ENCODE results near the gene DLG1. TPM values are rescaled to one million over a fixed set of nuclear protein-coding genes. Genes with fewer than 3 reads are reported as not detected.
A peak's percentile ranks its signal among the peaks of the same experiment; 100 is the strongest.

Gene DLG1
- total RNA-seq, 1 experiment from 2014 or later: 75.1 TPM

DNA sequence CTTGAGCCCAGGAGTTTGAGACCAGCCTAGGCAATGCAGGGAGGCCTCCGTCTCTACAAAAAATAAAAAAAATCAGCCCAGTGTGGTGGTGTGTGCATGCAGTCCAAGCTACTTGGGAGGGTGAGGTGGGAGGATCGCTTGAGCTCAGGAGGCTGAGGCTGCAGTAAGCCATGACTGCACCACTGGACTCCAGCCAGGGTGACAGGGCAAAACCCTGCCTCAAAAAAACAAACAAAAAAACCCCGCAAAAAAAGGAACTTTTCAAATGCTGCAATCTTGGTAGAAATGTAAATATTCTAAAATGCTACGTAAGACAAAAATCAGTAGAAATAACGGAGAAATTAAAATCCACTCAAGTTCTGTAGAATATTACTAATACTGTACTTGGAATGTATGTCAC lies 160.7 kb downstream of the DLG1 start:
- no peak overlapping the region for H3K27ac ChIP-seq
- no peak overlapping the region for H3K4me3 ChIP-seq
- no peaks in the 10 kb centered on the region for H3K27me3 ChIP-seq
- no peaks in the 10 kb centered on the region; the same call in 1 of the 2 replicates for H3K9me3 ChIP-seq (replicated peaks)
- no peaks in the 10 kb centered on the region for H3K4me1 ChIP-seq
- H3K36me3 ChIP-seq: peaks cover 60% of the 10 kb centered on the region
- no peak for DNase-seq

DNA sequence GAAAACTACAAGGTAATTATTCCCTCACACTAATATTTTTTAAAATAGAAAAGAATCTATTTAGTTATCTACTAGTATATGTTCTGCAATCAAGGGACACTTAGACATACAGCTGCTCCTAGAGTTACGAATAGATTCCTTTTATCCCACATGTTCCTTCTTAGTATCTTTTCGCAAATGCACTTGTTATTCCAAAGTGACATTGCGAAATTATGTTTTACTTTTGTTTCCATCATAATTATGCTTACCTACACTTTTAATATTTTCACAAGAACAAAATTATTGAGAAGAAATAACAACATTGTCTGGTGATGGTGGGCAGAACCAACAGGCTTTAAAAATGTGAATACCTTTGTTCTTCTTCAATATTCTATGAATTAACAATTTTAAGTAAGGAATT lies 161.7 kb downstream of the DLG1 start:
- Histone ChIP-seq H3K4me3 (no peak overlapping the region), H3K4me1 (no peaks in the 10 kb centered on the region), H3K9me3 (replicated peaks) (no peaks in the 10 kb centered on the region; the same call in 1 of the 2 replicates), H3K27me3 (no peaks in the 10 kb centered on the region), H3K36me3 (peaks cover 60% of the 10 kb centered on the region), H3K27ac (no peak overlapping the region)
- DNase-seq: no peak

DNA sequence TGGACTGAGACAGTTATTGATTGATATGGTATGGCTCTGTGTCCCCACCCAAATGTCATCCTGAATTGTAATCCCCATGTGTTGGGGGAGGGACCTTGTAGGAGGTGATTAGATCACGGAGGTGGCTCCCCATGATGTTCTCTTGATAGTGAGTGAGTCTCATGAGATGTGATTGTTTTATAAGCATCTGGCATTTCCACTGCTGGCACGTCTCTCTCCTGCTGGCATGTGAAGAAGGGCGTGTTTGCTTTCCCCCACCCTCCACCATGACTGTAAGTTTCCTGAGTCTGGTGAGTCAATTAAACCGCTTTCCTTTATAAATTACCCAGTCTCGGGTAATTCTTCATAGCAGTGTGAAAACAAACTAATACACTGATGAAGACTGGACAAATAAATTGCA lies 163.2 kb downstream of the DLG1 start:
- Histone ChIP-seq H3K27me3 (no peaks in the 10 kb centered on the region), H3K9me3 (replicated peaks) (no peaks in the 10 kb centered on the region; the same call in 1 of the 2 replicates), H3K4me1 (no peaks in the 10 kb centered on the region), H3K36me3 (peaks cover 62% of the 10 kb centered on the region), H3K27ac (no peak overlapping the region), H3K4me3 (no peak overlapping the region)
- DNase-seq: no peak

DNA sequence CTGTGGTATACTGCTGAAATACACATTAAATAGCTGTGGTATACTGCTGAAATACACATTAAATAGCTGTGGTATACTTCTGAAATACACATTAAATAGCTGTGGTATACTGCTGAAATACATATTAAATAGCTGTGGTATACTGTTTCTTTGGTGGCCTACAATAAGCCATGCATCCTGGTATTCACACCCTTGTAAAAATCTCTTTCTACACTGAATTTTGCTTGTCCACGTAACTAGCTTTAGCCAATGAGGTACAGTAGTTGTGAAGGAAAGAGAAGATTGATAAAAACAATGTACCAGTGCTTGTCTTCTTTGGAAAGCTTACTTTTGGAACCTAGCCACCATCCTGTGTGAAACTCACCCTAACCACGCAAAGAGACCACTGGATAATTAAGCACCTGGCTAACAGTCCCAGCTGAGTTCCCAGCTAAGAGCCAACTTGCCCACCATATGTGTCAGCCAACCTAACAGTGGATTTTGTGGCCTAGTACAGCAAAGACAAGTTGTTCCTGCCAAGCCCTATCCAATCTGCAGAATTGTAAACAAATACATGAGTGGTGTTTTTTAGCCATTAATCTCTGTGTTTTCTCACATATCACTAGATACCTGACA lies 165.4 kb downstream of the DLG1 start:
- Histone ChIP-seq H3K4me1 (no peaks in the 10 kb centered on the region), H3K4me3 (no peak overlapping the region), H3K27ac (no peak overlapping the region), H3K36me3 (peaks cover 48% of the 10 kb centered on the region), H3K27me3 (no peaks in the 10 kb centered on the region), H3K9me3 (replicated peaks) (no peaks in the 10 kb centered on the region; the same call in 1 of the 2 replicates)
- peak in 1 of 2 experiments; percentile 5 for DNase-seq

DNA sequence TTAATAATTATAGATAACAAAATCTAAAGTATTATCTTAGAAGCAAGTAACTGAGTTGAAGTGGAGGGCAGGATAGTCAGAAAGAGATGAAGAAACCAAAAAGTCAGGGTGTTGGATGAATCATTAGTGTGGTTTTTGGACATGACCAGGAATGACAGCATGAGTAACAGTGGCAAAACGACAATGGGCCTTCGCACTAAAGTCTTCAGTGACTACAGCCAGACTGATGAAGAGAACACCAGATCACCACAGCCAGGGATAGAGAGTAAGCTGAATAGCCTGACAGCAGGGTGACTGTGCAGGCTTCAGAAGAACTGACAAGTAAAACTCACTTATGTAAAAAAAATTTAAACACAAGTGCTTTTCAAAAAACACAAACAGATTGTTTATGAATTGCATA lies 172.8 kb downstream of the DLG1 start:
- no peaks in the 10 kb centered on the region for H3K27me3 ChIP-seq
- H3K4me3 ChIP-seq: no peak overlapping the region
- H3K9me3 ChIP-seq (replicated peaks): no peaks in the 10 kb centered on the region
- H3K27ac ChIP-seq: no peak overlapping the region
- DNase-seq: no peak
- H3K4me1 ChIP-seq: no peaks in the 10 kb centered on the region
- peaks cover 17% of the 10 kb centered on the region; the same call in 1 of the 2 replicates for H3K36me3 ChIP-seq

DNA sequence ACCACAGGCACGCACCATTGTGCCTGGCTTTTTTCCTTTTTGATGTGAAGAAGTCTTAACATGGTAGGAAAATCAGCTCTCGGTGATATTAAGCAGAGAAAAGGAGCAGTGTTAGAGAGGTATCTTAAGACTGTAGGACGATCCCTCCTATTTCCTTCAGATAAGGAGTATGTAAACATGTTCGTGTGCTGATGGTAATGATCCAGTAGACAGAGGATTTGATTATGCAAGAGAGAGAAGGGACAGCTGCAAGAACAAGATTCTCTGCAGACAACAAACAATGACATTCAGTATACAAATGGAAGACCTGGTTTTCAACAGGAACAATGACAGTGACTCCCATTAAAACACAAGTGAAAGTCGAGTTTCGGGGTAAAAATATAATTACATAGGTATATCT lies 173.7 kb downstream of the DLG1 start:
- no peaks in the 10 kb centered on the region for H3K27me3 ChIP-seq
- no peaks in the 10 kb centered on the region for H3K4me1 ChIP-seq
- H3K4me3 ChIP-seq: no peak overlapping the region
- H3K36me3 ChIP-seq: peaks cover 12% of the 10 kb centered on the region; the same call in 1 of the 2 replicates
- H3K27ac ChIP-seq: no peak overlapping the region
- no peaks in the 10 kb centered on the region for H3K9me3 ChIP-seq (replicated peaks)
- DNase-seq: no peak

DNA sequence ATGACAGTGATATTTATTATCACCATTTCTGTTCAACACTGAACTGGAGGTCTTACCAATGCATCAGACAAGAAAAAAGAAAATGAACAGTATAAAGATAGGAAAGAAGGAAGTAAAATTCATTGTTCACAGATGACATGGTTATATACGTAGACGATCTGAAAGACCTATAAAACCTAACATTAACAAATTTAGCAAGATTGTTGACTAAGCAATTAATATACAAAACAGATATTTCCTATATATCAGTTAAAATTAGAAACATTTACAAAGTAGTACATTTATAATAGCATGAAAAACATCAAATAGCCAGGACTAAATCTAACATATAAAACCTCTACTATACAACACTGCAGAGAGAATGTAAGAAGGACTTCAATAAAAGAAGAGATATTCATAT lies 176.0 kb downstream of the DLG1 start:
- no peak overlapping the region for H3K27ac ChIP-seq

DNA sequence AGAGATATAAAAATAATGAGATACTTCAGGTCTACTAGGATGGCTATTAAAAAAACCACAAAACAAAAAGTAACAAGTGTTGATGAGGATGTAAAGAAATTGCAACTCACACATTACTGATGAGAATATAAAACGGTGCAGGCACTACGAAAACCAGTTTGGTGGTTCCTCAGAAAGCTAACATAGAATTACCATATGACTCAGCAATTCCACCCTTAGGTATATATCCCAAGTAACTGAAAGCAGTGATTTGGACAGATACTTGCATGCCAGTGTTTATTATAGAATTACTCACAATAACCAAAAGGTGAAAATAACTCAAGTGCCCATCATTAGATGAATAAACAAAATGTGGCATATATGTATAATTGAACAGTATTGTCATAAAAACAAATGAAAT lies 181.3 kb downstream of the DLG1 start:
- no peak for DNase-seq
- Histone ChIP-seq H3K27ac (no peak overlapping the region), H3K4me1 (no peaks in the 10 kb centered on the region), H3K27me3 (no peaks in the 10 kb centered on the region), H3K9me3 (replicated peaks) (no peaks in the 10 kb centered on the region), H3K36me3 (peaks cover 12% of the 10 kb centered on the region), H3K4me3 (no peak overlapping the region)

More for the DNA sequence above, 176.0 kb downstream of the DLG1 start:
- H3K4me3 ChIP-seq: no peak overlapping the region
- no peaks in the 10 kb centered on the region for H3K27me3 ChIP-seq
- H3K9me3 ChIP-seq (replicated peaks): no peaks in the 10 kb centered on the region
- H3K4me1 ChIP-seq: no peaks in the 10 kb centered on the region
- DNase-seq: no peak
- H3K36me3 ChIP-seq: peaks cover 2% of the 10 kb centered on the region

DNA sequence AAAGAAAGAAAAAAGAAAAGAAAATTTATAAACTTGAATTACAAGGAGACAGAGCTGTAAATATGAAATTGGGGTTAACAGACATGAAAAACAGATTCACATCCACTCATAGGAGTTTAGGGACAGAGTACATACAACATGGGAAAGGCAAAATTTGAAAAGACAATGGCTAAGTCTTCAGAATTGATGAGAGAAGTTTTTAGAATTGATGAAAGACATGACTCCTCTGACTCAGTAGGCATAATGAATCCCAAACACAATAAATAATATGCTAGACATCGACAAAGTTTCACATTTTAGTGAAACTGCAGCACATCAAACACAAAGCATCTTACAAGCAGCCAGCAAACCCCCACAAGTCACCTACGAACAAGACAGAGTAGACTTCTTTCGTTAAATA lies 184.4 kb downstream of the DLG1 start:
- Histone ChIP-seq H3K27ac (no peak overlapping the region), H3K9me3 (replicated peaks) (no peaks in the 10 kb centered on the region), H3K27me3 (no peaks in the 10 kb centered on the region), H3K4me3 (no peak overlapping the region), H3K4me1 (no peaks in the 10 kb centered on the region), H3K36me3 (peaks cover 31% of the 10 kb centered on the region)
- no peak for DNase-seq

DNA sequence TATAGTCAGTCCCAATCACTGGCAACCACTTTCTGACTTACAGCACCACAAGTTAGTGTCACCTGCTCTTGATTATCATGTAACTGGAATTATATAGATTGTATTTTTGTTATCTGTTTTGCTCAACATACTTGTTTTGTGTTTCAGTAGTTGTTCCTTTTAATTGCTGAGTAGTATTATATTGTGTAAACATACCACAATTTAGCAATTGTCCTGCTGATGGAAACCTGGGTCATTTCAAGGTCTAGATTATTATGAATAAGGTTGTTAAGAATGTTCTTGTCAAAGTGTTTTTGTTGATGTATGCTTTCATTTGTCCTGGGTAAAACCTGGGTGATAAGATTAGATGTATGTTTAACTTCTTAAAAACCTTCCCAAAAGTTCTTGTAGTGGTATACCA lies 186.7 kb downstream of the DLG1 start:
- Histone ChIP-seq H3K9me3 (replicated peaks) (no peaks in the 10 kb centered on the region), H3K27ac (no peak overlapping the region), H3K4me3 (no peak overlapping the region), H3K36me3 (peaks cover 39% of the 10 kb centered on the region), H3K4me1 (no peaks in the 10 kb centered on the region), H3K27me3 (no peaks in the 10 kb centered on the region)
- DNase-seq: no peak

DNA sequence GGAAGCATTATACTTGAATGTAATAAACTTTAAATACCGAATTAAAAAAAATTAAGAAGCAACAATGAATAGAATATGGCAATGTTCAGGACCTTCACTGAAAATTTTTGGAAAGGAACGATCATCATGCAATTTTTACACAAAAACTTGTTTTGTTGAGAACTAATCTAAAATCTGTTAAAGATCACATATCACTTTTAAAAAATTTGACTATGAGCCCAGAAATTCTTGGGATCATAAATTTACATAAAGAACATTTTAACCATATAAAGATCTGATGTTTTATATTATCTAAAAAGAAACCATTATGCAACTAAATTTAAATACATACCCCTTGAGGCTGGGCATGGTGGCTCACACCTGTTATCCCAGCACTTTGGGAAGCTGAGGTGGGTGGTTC lies 192.6 kb downstream of the DLG1 start:
- Histone ChIP-seq H3K36me3 (peaks cover 38% of the 10 kb centered on the region), H3K4me1 (peaks cover 4% of the 10 kb centered on the region; the same call in 1 of the 2 replicates), H3K27me3 (no peaks in the 10 kb centered on the region), H3K4me3 (no peak overlapping the region), H3K27ac (no peak overlapping the region), H3K9me3 (replicated peaks) (no peaks in the 10 kb centered on the region)
- DNase-seq: no peak

DNA sequence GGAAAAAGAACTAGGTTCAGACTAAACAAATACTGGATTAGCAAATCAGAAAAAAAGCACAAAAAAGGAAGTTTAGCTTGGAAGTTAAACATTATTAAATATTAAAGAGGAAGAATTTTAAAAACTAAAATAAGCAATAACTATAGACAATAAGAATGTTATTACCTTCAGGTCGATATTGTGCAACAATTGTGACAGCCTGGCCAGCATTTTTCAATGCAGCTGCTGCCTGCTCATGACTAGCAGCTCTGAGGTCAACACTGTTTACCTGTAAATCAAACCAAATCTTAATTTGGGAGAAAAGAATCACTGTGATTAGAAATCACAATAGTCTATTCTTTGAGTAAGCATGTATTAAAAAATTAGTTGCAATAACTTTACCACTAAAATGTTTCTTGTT lies 193.7 kb downstream of the DLG1 start:
- DNase-seq: no peak
- H3K27me3 ChIP-seq: no peaks in the 10 kb centered on the region
- no peaks in the 10 kb centered on the region for H3K9me3 ChIP-seq (replicated peaks)
- H3K4me1 ChIP-seq: peaks cover 4% of the 10 kb centered on the region; the same call in 1 of the 2 replicates
- H3K4me3 ChIP-seq: no peak overlapping the region
- peaks cover 28% of the 10 kb centered on the region for H3K36me3 ChIP-seq
- no peak overlapping the region for H3K27ac ChIP-seq

DNA sequence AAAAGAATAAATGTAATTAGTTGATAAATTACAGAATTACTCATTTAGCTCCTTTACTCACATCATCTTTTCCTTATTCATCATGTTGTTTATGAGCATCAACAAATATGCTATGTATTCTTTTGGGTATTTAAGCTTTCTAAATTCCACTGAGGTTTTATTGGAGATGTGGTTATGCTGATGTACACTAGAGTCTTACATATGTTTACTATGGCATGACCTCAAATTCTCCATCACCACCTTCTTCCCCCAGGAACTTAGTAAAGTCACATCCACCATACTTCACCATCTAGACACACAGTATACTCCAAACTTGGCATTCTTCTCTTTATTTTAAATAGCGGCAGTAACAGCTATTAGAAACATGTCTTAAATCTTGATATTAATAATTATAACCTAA lies 194.6 kb downstream of the DLG1 start:
- Histone ChIP-seq H3K9me3 (replicated peaks) (no peaks in the 10 kb centered on the region), H3K27me3 (no peaks in the 10 kb centered on the region), H3K27ac (no peak overlapping the region), H3K4me1 (peaks cover 4% of the 10 kb centered on the region; the same call in 1 of the 2 replicates), H3K36me3 (peaks cover 20% of the 10 kb centered on the region), H3K4me3 (no peak overlapping the region)
- no peak for DNase-seq

DNA sequence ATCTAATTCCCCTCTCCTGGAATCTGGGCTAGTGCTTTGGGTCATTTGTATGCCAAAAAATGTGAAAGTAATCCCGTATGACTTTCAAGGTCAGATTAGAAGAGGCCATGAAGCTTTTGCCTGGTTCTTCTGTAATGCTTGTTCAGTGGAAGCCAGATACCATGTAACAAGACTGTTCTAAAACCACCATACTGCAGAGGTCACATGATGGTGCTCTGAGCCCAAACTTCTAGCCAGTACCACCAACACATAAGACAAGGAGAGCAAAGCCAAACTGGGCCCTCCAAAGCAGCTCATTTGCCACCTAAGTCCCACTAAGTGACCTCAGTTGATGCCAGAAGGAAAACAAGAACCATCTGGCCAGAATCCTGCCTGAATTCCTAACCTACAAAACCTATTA lies 204.5 kb downstream of the DLG1 start:
- 0 out of 2 replicates have a peak, but pooled peaks cover 5% of the 10 kb centered on the region for H3K4me1 ChIP-seq
- no peaks in the 10 kb centered on the region for H3K9me3 ChIP-seq (replicated peaks)
- H3K4me3 ChIP-seq: no peak overlapping the region
- H3K36me3 ChIP-seq: peaks cover 9% of the 10 kb centered on the region
- peak in 1 of 2 experiments; percentile 13 for DNase-seq
- H3K27me3 ChIP-seq: no peaks in the 10 kb centered on the region
- no peak overlapping the region for H3K27ac ChIP-seq

DNA sequence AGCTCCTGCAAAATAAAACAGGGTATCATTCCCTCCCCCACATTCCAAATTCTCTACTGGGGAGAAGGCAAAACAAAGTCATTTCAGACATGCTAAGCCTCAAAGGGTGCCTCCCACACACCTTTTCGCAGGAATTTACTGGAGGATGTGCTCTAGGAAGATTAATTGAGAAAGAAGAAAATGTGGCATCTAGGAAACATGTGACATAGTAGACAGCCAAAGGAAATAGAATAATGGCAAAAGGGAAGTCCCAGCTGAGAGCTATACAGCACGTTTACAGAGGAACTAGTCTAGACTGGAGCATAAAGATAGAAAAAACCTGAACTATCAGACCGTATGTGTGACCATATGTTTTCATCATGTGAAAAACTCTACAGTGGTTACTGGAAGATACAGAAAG lies 210.0 kb downstream of the DLG1 start:
- H3K9me3 ChIP-seq (replicated peaks): no peaks in the 10 kb centered on the region
- H3K4me1 ChIP-seq: peaks cover 2% of the 10 kb centered on the region
- no peaks in the 10 kb centered on the region for H3K27me3 ChIP-seq
- peaks cover 18% of the 10 kb centered on the region; the same call in 1 of the 2 replicates for H3K36me3 ChIP-seq
- H3K27ac ChIP-seq: no peak overlapping the region
- no peak overlapping the region for H3K4me3 ChIP-seq
- DNase-seq: no peak

DNA sequence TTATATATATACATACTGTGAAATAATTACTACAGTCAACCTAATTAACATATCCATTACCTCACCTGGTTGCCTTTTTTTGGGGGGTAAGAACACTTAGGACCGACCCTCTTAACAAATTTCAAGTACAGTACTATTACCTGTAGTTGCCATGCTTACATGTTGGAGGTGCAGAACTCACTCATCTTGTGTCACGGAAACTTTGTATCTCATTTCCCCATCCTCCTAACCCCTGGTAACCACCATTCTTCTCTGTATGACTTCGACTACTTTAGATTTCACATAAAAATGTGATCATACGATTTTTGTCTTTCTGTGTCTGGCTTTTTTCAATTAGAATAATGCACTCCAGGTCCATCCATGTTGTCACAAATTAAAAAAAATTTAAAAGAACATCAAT lies 213.3 kb downstream of the DLG1 start:
- no peak for DNase-seq
- Histone ChIP-seq H3K4me1 (peaks cover 6% of the 10 kb centered on the region), H3K36me3 (peaks cover 18% of the 10 kb centered on the region; the same call in 1 of the 2 replicates), H3K27me3 (no peaks in the 10 kb centered on the region), H3K9me3 (replicated peaks) (no peaks in the 10 kb centered on the region), H3K27ac (no peak overlapping the region), H3K4me3 (no peak overlapping the region)

Measured in SJCRH30 (cell line).